Uterus (tissue), 4 donors: ENCODE data around the gene CBX2. TPM values are rescaled to one million over a fixed set of nuclear protein-coding genes. Genes with fewer than 3 reads are reported as not detected.

Experiments used
- DNase-seq, 2 donors: peaks; one replicate each; pipeline ENCODE4 v3.0.0-alpha.2; 2019 to 2020
- H3K27ac ChIP-seq, 2 donors: fragments of 200-600 bp; sonication (generic); 1 replicate in 1 of 2; 2 replicates in 1 of 2; pipeline ENCODE4 v1.5.1; 2016 to 2018
- H3K27me3 ChIP-seq, 2 donors: fragments of 200-600 bp; sonication (generic); one replicate each; pipeline ENCODE4 v1.5.1; 2018 to 2019; ENCODE audit warnings: control low read depth in 1 of 2
- H3K36me3 ChIP-seq, 2 donors: fragments of 200-600 bp; sonication (generic); one replicate each; pipeline ENCODE4 v1.5.1; 2019; ENCODE audit warnings: control low read depth in 1 of 2
- H3K4me1 ChIP-seq, 2 donors: fragments of 200-600 bp; sonication (generic); one replicate each; pipeline ENCODE4 v1.5.1; 2018 to 2019; ENCODE audit warnings: control low read depth in 1 of 2
- H3K4me3 ChIP-seq, 2 donors: fragments of 200-600 bp; sonication (generic); 1 replicate in 1 of 2; 2 replicates in 1 of 2; pipeline ENCODE4 v1.5.1; 2018 to 2019; ENCODE audit warnings: mild to moderate bottlenecking in 1 of 2
- H3K9me3 ChIP-seq, 2 donors: fragments of 200-600 bp; sonication (generic); one replicate each; pipeline ENCODE4 v1.5.1; 2019; ENCODE audit warnings: control low read depth in 1 of 2
- POLR2A ChIP-seq, 2 donors: fragments of 450-650 bp; IDR thresholded peaks; one replicate each; pipeline ENCODE4 v1.6.1; 2016; ENCODE audit warnings: antibody characterized with exemption in 2 of 2, mild to moderate bottlenecking in 1 of 2, moderate library complexity in 1 of 2
- intact Hi-C: fragments of 100-400 bp; cut with DNase I; formaldehyde crosslinking; loops from one replicate; pipeline ENCODE4 v1.15.1; 2023; ENCODE audit warnings: low total_unique reads
- total RNA-seq, 4 donors: library from RNA; depleted of rRNA in 3 of 4; stranded (reverse); fragments of >200 nt in 3 of 4; gene quantifications; one replicate each; pipeline versions ENCODE4 v1.1.0 to v1.2.4, GENCODE V29; 2014 to 2023
- TF ChIP-seq, protein P1 (sequence below), 4 experiments: fragments of 200-600 bp in 2 of 4; fragments of 450-650 bp in 2 of 4; sonication (generic) in 2 of 4; IDR thresholded peaks; one replicate each; pipeline ENCODE4 v1.5.1; 2016 to 2019; ENCODE audit warnings: antibody characterized with exemption in 4 of 4, mild to moderate bottlenecking in 2 of 4, moderate library complexity in 1 of 4
- donor health status: DM: yes; HTN: yes; CAD: no.

The CBX2 gene
- total RNA-seq, 4 donors from 2014 or later = 1.0 to 14.9 (median 4.6) TPM; not detected in 1

GRCh38 chr17:79822583-79823124 is 44.7 kb downstream of the CBX2 start:
- intact Hi-C loops = no loop called here
- H3K4me3 ChIP-seq = no peak overlapping the region
- no peak overlapping the region for H3K27ac ChIP-seq
- no peak for DNase-seq
- TF ChIP-seq, protein P1, sequence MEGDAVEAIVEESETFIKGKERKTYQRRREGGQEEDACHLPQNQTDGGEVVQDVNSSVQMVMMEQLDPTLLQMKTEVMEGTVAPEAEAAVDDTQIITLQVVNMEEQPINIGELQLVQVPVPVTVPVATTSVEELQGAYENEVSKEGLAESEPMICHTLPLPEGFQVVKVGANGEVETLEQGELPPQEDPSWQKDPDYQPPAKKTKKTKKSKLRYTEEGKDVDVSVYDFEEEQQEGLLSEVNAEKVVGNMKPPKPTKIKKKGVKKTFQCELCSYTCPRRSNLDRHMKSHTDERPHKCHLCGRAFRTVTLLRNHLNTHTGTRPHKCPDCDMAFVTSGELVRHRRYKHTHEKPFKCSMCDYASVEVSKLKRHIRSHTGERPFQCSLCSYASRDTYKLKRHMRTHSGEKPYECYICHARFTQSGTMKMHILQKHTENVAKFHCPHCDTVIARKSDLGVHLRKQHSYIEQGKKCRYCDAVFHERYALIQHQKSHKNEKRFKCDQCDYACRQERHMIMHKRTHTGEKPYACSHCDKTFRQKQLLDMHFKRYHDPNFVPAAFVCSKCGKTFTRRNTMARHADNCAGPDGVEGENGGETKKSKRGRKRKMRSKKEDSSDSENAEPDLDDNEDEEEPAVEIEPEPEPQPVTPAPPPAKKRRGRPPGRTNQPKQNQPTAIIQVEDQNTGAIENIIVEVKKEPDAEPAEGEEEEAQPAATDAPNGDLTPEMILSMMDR (IDR thresholded peaks at IDR 0.05) = no peak
- TF ChIP-seq POLR2A (IDR thresholded peaks at IDR 0.05) = no peak
- no peaks in the 10 kb centered on the region for H3K4me1 ChIP-seq
- H3K9me3 ChIP-seq = no peaks in the 10 kb centered on the region
- H3K36me3 ChIP-seq = no peaks in the 10 kb centered on the region
- no peaks in the 10 kb centered on the region for H3K27me3 ChIP-seq

DNA sequence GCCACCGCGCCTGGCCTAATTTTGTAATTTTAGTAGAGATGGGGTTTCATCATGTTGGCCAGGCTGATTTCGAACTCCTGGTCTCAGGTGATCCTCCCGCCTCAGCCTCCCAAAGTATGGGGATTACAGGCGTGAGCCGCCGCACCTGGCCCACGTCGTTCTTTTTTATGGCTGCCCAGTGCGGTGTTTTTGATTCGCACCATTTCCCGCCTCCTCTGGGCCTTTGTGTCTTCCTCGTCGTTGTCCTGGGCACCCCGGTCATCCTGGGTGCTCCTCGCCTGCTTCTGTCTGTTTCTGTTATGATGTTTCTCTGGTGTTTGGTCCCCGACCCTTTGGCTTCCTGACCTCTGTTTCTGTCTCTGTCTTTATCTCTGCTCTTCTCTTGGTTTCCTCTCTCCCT is 46.3 kb downstream of the CBX2 start:
- H3K27me3 ChIP-seq = no peaks in the 10 kb centered on the region
- no peak overlapping the region for H3K4me3 ChIP-seq
- no peaks in the 10 kb centered on the region for H3K9me3 ChIP-seq
- H3K36me3 ChIP-seq = no peaks in the 10 kb centered on the region
- TF ChIP-seq, protein P1 (IDR thresholded peaks at IDR 0.05) = no peak
- TF ChIP-seq POLR2A (IDR thresholded peaks at IDR 0.05) = no peak
- intact Hi-C loops = no loop called here
- no peaks in the 10 kb centered on the region for H3K4me1 ChIP-seq
- no peak for DNase-seq
- no peak overlapping the region for H3K27ac ChIP-seq

DNA sequence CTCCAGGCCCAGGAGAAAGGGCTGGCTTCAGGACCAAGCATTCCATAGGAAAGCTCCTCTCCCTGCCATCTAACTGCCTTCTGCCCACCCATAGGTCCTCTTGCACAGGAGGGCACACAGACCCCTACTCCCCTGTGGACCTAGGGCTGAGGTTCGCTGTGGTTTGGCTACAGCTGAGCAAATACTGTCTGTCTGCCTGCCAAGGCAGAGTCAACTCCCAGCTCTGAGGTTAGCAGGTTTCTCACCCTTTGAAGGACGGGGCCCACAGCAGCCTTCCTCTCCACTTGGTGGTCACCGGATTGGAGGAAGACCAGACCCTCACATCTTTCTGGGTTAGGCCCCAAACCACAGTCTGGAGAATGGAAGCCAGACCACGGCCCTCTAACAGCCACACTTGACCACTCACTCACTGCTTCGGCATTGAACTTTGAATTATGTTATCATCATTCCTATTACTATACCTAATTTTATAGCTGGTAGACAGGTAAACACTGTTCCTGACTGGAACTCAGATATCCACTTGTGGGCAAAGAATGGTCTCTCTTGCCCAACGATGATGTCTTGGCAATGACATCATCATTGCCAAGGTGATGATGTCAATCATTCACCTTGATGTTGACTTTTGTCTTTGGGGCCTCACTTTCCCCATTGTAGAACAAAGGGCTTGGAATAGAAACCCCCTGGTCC is 47.1 kb downstream of the CBX2 start:
- Histone ChIP-seq H3K4me1 (no peaks in the 10 kb centered on the region), H3K4me3 (no peak overlapping the region), H3K36me3 (no peaks in the 10 kb centered on the region), H3K27ac (no peak overlapping the region), H3K9me3 (no peaks in the 10 kb centered on the region), H3K27me3 (no peaks in the 10 kb centered on the region)
- TF ChIP-seq, protein P1 (IDR thresholded peaks at IDR 0.05) = no peak
- DNase-seq = no peak
- intact Hi-C loops = no loop called here

- H3K4me3 ChIP-seq = no peak overlapping the region
- no peaks in the 10 kb centered on the region for H3K27me3 ChIP-seq
- H3K36me3 ChIP-seq = no peaks in the 10 kb centered on the region
- intact Hi-C loops = no loop called here
- H3K4me1 ChIP-seq = no peaks in the 10 kb centered on the region
- no peak overlapping the region for H3K27ac ChIP-seq
- TF ChIP-seq, protein P1 (IDR thresholded peaks at IDR 0.05) = no peak
- TF ChIP-seq POLR2A (IDR thresholded peaks at IDR 0.05) = no peak
- no peak for DNase-seq
- H3K9me3 ChIP-seq = no peaks in the 10 kb centered on the region
Measured at GRCh38 chr17:79825580-79825921, 47.6 kb downstream of the CBX2 start.

DNA sequence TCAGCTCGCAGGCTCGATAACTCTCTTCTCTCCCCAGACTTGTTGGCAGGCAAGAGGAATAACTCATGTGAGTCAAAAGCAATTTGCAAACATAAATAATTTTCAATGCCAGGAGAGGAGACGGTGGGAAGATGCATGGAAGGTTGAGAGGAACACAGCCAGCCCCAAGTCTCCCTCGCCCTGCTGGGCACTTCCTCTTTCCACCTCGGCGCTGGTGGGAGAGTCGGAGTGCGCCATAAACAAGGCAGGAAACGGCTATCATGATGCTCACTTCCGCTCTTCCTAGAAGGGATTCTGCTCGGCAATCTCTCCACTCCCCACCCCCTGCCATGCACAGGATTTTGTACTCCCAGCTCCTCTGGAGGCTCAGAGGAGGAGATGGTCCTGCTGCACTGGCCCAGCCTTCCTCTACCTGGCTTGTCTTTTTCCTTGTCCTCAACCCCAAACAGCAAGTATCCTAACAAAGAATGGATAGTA is 48.3 kb downstream of the CBX2 start:
- intact Hi-C loops = no loop called here
- no peaks in the 10 kb centered on the region for H3K4me1 ChIP-seq
- no peak overlapping the region for H3K4me3 ChIP-seq
- H3K9me3 ChIP-seq = no peaks in the 10 kb centered on the region
- no peaks in the 10 kb centered on the region for H3K36me3 ChIP-seq
- TF ChIP-seq, protein P1 (IDR thresholded peaks at IDR 0.05) = no peak
- TF ChIP-seq POLR2A (IDR thresholded peaks at IDR 0.05) = no peak
- H3K27me3 ChIP-seq = no peaks in the 10 kb centered on the region
- no peak for DNase-seq
- no peak overlapping the region for H3K27ac ChIP-seq
